CD8-positive, alpha-beta memory T cell (primary cell): ENCODE results near the gene LPP. TPM values are rescaled to one million over a fixed set of nuclear protein-coding genes. Genes with fewer than 3 reads are reported as not detected.

Experiments
- CTCF ChIA-PET: fragments of 350-600 bp; sonication (Branson Sonifier 250); formaldehyde crosslinking; loops from one replicate; lab custom pipeline; 2021; ENCODE audit warnings: antibody characterized with exemption; lab: Charles Lee
- POLR2A ChIA-PET: fragments of 350-600 bp; sonication (Branson Sonifier 250); formaldehyde crosslinking; loops from one replicate; lab custom pipeline; 2021; ENCODE audit warnings: antibody characterized with exemption; lab: Charles Lee
- DNase-seq, 5 donors: peaks; one replicate each; pipeline versions ENCODE4 v3.0.0 to v3.0.0-alpha.2; 2020 to 2022; ENCODE audit warnings: mixed read lengths in 1 of 5
- H3K27ac ChIP-seq: one replicate; pipeline ENCODE4 v1.7.0; 2013; ENCODE audit warnings: low read depth, mild to moderate bottlenecking, low read length, moderate library complexity
- H3K27me3 ChIP-seq: 2 replicates; pipeline ENCODE4 v1.7.0; 2013; ENCODE audit warnings: low read length, mild to moderate bottlenecking; ENCODE audit not compliant: insufficient read depth, poor library complexity, severe bottlenecking
- H3K36me3 ChIP-seq: 2 replicates; pipeline ENCODE4 v1.7.0; 2013; ENCODE audit warnings: mild to moderate bottlenecking, low read length, moderate library complexity; ENCODE audit not compliant: insufficient read depth
- H3K4me1 ChIP-seq: 2 replicates; pipeline ENCODE4 v1.7.0; 2013; ENCODE audit warnings: mild to moderate bottlenecking, low read length, moderate library complexity; ENCODE audit not compliant: insufficient read depth
- H3K4me3 ChIP-seq: 2 replicates; pipeline ENCODE4 v1.7.0; 2013; ENCODE audit warnings: mild to moderate bottlenecking, low read length
- H3K9me3 ChIP-seq: 2 replicates; pipeline ENCODE4 v1.7.0; 2013; ENCODE audit warnings: mild to moderate bottlenecking, low read length
- H3K27ac Mint-ChIP-seq, 8 donors: one replicate each; pipeline ENCODE4 v1.8.0; 2020 to 2021; ENCODE audit warnings: mixed read lengths in 8 of 8, mild to moderate bottlenecking in 6 of 8, inconsistent platforms in 3 of 8, moderate library complexity in 3 of 8
- H3K27me3 Mint-ChIP-seq, 2 donors: one replicate each; pipeline ENCODE4 v1.8.0; 2020 to 2021; ENCODE audit warnings: mixed read lengths in 2 of 2, mild to moderate bottlenecking in 1 of 2, moderate library complexity in 1 of 2
- H3K36me3 Mint-ChIP-seq, 3 donors: one replicate each; pipeline ENCODE4 v1.8.0; 2020 to 2021; ENCODE audit warnings: mixed read lengths in 3 of 3, inconsistent platforms in 1 of 3, mild to moderate bottlenecking in 1 of 3
- H3K4me1 Mint-ChIP-seq, 3 donors: one replicate each; pipeline ENCODE4 v1.8.0; 2020 to 2021; ENCODE audit warnings: mixed read lengths in 3 of 3, inconsistent platforms in 1 of 3, mild to moderate bottlenecking in 1 of 3
- H3K4me3 Mint-ChIP-seq, 7 donors: one replicate each; pipeline ENCODE4 v1.8.0; 2020 to 2021; ENCODE audit warnings: mixed read lengths in 7 of 7, mild to moderate bottlenecking in 6 of 7, moderate library complexity in 4 of 7, inconsistent platforms in 2 of 7
- H3K9me3 Mint-ChIP-seq, 5 donors: one replicate each; pipeline ENCODE4 v1.8.0; 2020 to 2022; ENCODE audit warnings: mixed read lengths in 5 of 5, mild to moderate bottlenecking in 3 of 5, moderate library complexity in 2 of 5, inconsistent platforms in 1 of 5
- polyA plus RNA-seq: library from polyadenylated mRNA; unstranded; fragments of 300-500 nt; fragmentation: Illumina TruSeq; gene quantifications from one replicate; pipeline ENCODE4 v1.2.3, GENCODE V29; 2021
- total RNA-seq, 2 experiments: library from RNA; stranded (reverse); gene quantifications; one replicate each; pipeline ENCODE4 v1.2.3, GENCODE V29; 2021

LPP gene
- total and polyA plus RNA-seq, 3 experiments from 2014 or later = 13.4 to 23.5 (median 18.0) TPM

DNA sequence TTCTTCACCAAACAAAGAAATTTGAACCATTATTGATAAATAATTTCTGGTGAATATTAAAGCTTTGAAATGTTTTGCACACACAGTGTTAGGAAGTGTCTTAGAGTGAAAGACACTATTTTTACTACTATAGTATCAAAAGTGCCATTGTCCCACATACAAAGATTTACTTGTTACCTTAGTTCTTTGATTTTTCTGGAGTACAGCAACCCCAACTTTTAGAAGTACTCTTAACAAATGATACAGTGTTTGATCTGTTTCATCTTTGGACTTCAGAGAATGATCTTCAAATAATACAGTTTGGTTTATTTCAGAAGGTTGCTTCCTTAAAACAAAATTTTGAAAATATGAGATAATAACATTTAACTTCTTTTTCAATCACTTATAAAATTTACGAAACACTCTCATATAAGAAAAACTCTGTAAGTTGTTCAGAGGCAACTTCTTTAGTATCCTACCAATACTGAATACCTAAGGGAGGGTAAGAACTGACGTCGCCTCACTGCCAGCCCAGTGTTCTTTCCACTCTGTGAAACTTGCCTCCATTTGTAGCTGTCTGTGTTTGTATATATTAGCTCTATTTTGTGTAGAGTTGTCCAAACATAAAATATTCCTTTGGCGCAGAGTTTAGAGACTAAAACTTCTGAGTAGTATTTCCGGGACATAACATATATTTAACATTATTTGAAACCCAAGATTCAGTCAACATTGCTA lies 464.2 kb downstream of the LPP start:
- H3K27ac ChIP-seq = no peak overlapping the region
- ChIA-PET POLR2A (no interaction called here), CTCF (no interaction called here)
- DNase-seq = no peak
- peaks cover 0 to 13% (median 4%) of the 10 kb centered on the region in 3 donors for H3K36me3 Mint-ChIP-seq
- no peaks in the 10 kb centered on the region for H3K9me3 Mint-ChIP-seq
- no peak overlapping the region for H3K27ac Mint-ChIP-seq
- no peaks in the 10 kb centered on the region for H3K27me3 Mint-ChIP-seq
- H3K4me1 ChIP-seq = no peaks in the 10 kb centered on the region
- H3K4me1 Mint-ChIP-seq = peaks cover 6 to 7% (median 7%) of the 10 kb centered on the region in 3 donors
- no peaks in the 10 kb centered on the region for H3K27me3 ChIP-seq
- H3K4me3 Mint-ChIP-seq = no peak overlapping the region
- H3K36me3 ChIP-seq = no peaks in the 10 kb centered on the region
- no peak overlapping the region for H3K4me3 ChIP-seq
- H3K9me3 ChIP-seq = no peaks in the 10 kb centered on the region

DNA sequence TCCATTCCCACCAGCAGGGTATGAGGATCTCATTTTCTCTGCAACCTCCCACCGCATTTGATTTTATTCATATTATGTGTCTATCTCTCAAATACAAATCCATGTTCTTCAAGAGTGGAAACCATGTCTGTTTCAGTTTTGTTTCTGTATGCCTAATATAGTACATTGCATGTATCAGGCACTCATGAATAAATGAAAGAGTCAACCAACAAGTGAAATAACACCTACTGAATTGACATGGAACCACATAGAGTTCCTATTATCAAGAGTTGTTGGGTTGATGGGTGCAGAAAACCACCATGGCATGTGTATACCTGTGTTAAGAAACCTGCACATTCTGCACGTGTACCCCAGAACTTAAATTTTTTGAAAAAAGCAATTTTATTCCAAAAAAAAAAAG lies 466.8 kb downstream of the LPP start:
- no peak overlapping the region for H3K27ac ChIP-seq
- no peaks in the 10 kb centered on the region for H3K27me3 ChIP-seq
- CTCF ChIA-PET = no interaction called here
- H3K9me3 ChIP-seq = no peaks in the 10 kb centered on the region
- H3K4me3 ChIP-seq = no peak overlapping the region
- H3K36me3 Mint-ChIP-seq = peaks cover 0 to 7% (median 1%) of the 10 kb centered on the region in 3 donors
- DNase-seq = no peak
- H3K4me3 Mint-ChIP-seq = no peak overlapping the region
- no peak overlapping the region for H3K27ac Mint-ChIP-seq
- peaks cover 0 to 2% (median 0%) of the 10 kb centered on the region in 3 donors for H3K4me1 Mint-ChIP-seq
- H3K27me3 Mint-ChIP-seq = no peaks in the 10 kb centered on the region
- no peaks in the 10 kb centered on the region for H3K9me3 Mint-ChIP-seq
- H3K4me1 ChIP-seq = no peaks in the 10 kb centered on the region
- no peaks in the 10 kb centered on the region for H3K36me3 ChIP-seq
- POLR2A ChIA-PET = no interaction called here

DNA sequence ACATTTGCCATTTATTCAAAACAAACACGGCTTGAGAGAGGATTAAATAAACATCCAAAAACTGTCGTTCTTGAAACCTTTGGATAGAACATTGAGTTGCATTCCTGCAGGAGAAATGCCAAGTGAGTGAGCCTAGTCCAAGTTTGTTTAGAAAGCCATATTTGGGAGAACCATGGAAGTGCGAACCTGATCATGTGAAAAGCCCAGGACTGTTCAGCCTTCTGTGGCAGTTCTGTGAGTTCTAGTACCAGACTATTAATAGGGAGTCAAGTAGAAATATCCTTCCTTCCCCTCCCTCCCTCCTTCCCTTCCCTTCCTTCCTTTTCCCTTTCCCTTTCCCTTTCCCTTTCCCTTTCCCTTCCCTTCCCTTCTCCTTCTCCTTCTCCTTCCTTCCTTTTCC lies 470.4 kb downstream of the LPP start:
- ChIA-PET POLR2A (no interaction called here), CTCF (no interaction called here)
- Histone ChIP-seq H3K36me3 (no peaks in the 10 kb centered on the region), H3K4me1 (no peaks in the 10 kb centered on the region), H3K27ac (no peak overlapping the region), H3K9me3 (no peaks in the 10 kb centered on the region), H3K27me3 (no peaks in the 10 kb centered on the region), H3K4me3 (no peak overlapping the region)
- Mint-ChIP-seq H3K4me1 (no peaks in the 10 kb centered on the region), H3K27ac (peak overlapping the region in 1 of 8 donors; percentile 24), H3K9me3 (no peaks in the 10 kb centered on the region), H3K4me3 (peak overlapping the region in 1 of 7 donors; percentile 24), H3K36me3 (peaks cover 4 to 24% (median 6%) of the 10 kb centered on the region in 3 donors), H3K27me3 (no peaks in the 10 kb centered on the region)
- DNase-seq = no peak

DNA sequence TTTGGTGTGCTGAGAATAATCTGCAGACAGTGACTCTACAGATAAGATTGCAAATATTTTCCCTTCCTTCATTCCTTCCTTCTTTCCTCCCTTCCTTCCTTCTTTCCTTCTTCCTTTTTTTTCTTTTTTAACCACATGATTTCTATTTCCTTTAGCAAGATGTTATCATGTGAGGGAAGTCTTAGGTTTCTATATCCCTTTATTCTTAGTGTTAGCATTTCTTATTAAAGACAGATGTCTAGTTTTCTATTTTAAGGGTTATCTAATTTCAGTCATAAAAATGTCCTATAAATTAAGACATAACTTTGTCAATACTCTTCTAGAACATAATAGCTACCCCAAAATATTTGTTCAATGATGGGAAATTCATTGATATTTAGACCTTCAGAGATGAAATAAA lies 470.9 kb downstream of the LPP start:
- ChIA-PET CTCF (no interaction called here), POLR2A (no interaction called here)
- peak overlapping the region in 2 of 8 donors; percentile 24 to 54 for H3K27ac Mint-ChIP-seq
- H3K9me3 ChIP-seq = no peaks in the 10 kb centered on the region
- H3K4me1 Mint-ChIP-seq = no peaks in the 10 kb centered on the region
- no peaks in the 10 kb centered on the region for H3K27me3 ChIP-seq
- peak overlapping the region in 1 of 7 donors; percentile 24 for H3K4me3 Mint-ChIP-seq
- H3K9me3 Mint-ChIP-seq = no peaks in the 10 kb centered on the region
- no peaks in the 10 kb centered on the region for H3K27me3 Mint-ChIP-seq
- no peaks in the 10 kb centered on the region for H3K36me3 ChIP-seq
- H3K4me3 ChIP-seq = no peak overlapping the region
- no peak overlapping the region for H3K27ac ChIP-seq
- H3K36me3 Mint-ChIP-seq = peaks cover 4 to 25% (median 7%) of the 10 kb centered on the region in 3 donors
- H3K4me1 ChIP-seq = no peaks in the 10 kb centered on the region
- DNase-seq = no peak

- no peak for DNase-seq
- ChIA-PET POLR2A (no interaction called here), CTCF (no interaction called here)
- Mint-ChIP-seq H3K9me3 (peaks cover 0 to 3% (median 0%) of the 10 kb centered on the region in 5 donors), H3K4me3 (no peak overlapping the region), H3K27me3 (no peaks in the 10 kb centered on the region), H3K4me1 (no peaks in the 10 kb centered on the region), H3K27ac (no peak overlapping the region), H3K36me3 (peaks cover 4 to 28% (median 8%) of the 10 kb centered on the region in 3 donors)
- Histone ChIP-seq H3K27me3 (no peaks in the 10 kb centered on the region), H3K9me3 (no peaks in the 10 kb centered on the region), H3K4me3 (no peak overlapping the region), H3K36me3 (no peaks in the 10 kb centered on the region), H3K4me1 (no peaks in the 10 kb centered on the region), H3K27ac (no peak overlapping the region)
Observed at GRCh38 chr3:188627652-188628051, 473.7 kb downstream of the LPP start.

DNA sequence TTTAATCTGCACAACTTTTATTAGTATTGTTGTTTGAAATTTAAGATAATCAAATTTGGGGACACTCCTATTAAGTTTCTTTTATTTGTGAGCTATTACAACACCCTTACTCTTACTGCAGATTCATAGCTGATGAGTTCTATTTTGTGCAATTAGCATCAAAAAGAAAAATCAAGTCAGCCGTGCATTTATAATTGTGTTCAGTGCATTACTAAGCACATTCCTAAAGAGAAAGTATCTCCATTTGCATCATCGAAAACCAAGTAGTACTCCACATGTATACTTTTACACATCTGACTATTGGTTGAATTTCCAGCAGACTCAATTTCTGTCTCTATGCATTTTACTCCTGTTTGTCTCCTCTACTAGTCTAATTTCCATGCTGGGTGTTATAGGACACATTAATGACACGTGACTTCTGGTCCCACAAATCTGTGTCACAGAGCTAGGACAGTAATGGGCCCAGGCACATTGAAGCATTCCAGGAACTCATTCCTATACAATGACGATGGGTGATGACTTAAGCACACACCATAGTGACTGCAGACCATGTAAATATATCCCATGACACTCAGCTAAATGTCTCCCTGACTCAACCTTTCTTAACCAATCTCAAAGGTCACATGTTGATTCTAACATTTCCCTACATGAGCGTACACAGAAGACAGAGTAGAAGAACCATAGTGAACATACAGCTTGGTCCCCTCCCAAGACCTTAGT lies 477.5 kb downstream of the LPP start:
- H3K36me3 ChIP-seq = no peaks in the 10 kb centered on the region
- no peaks in the 10 kb centered on the region for H3K27me3 Mint-ChIP-seq
- H3K4me1 Mint-ChIP-seq = no peaks in the 10 kb centered on the region
- peak overlapping the region in 1 of 8 donors; percentile 3 for H3K27ac Mint-ChIP-seq
- H3K9me3 ChIP-seq = no peaks in the 10 kb centered on the region
- peaks cover 8 to 28% (median 11%) of the 10 kb centered on the region in 3 donors for H3K36me3 Mint-ChIP-seq
- H3K4me3 Mint-ChIP-seq = no peak overlapping the region
- ChIA-PET POLR2A (no interaction called here), CTCF (no interaction called here)
- H3K27me3 ChIP-seq = no peaks in the 10 kb centered on the region
- H3K4me1 ChIP-seq = no peaks in the 10 kb centered on the region
- H3K4me3 ChIP-seq = no peak overlapping the region
- no peak for DNase-seq
- peaks cover 0 to 3% (median 0%) of the 10 kb centered on the region in 5 donors for H3K9me3 Mint-ChIP-seq
- no peak overlapping the region for H3K27ac ChIP-seq

DNA sequence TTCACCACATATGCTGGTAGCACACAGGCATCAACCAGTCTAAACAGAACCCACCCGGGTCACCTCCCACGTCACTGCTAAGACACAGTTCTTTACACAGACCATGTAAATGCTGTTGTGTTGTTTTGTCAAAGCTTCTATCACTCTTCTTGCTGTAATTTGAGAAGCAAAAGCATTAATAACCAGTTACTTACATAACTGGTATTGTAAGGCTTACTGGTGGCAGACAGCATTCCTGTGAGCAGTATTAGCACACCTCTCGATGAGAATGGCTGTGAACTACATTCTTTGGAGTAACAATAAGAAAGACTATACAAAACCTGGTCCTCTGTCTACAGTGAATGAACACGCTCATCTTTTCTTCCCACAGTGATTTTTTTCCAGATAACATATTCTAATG lies 479.2 kb downstream of the LPP start:
- Mint-ChIP-seq H3K4me3 (no peak overlapping the region), H3K36me3 (peaks cover 5 to 14% (median 8%) of the 10 kb centered on the region in 3 donors), H3K4me1 (no peaks in the 10 kb centered on the region), H3K27ac (no peak overlapping the region), H3K9me3 (peaks cover 0 to 4% (median 0%) of the 10 kb centered on the region in 5 donors), H3K27me3 (no peaks in the 10 kb centered on the region)
- ChIA-PET POLR2A (no interaction called here), CTCF (no interaction called here)
- Histone ChIP-seq H3K4me1 (no peaks in the 10 kb centered on the region), H3K9me3 (no peaks in the 10 kb centered on the region), H3K27me3 (no peaks in the 10 kb centered on the region), H3K4me3 (no peak overlapping the region), H3K27ac (no peak overlapping the region), H3K36me3 (no peaks in the 10 kb centered on the region)
- no peak for DNase-seq

GRCh38 chr3:188634285-188634684 lies 480.3 kb downstream of the LPP start:
- no peak overlapping the region for H3K27ac Mint-ChIP-seq
- H3K27me3 Mint-ChIP-seq = no peaks in the 10 kb centered on the region
- no peak overlapping the region for H3K4me3 ChIP-seq
- peaks cover 4 to 6% (median 4%) of the 10 kb centered on the region in 3 donors for H3K36me3 Mint-ChIP-seq
- H3K4me3 Mint-ChIP-seq = no peak overlapping the region
- no peaks in the 10 kb centered on the region for H3K9me3 ChIP-seq
- H3K27ac ChIP-seq = no peak overlapping the region
- ChIA-PET POLR2A (no interaction called here), CTCF (no interaction called here)
- peaks cover 0 to 4% (median 0%) of the 10 kb centered on the region in 5 donors for H3K9me3 Mint-ChIP-seq
- H3K4me1 ChIP-seq = no peaks in the 10 kb centered on the region
- H3K4me1 Mint-ChIP-seq = no peaks in the 10 kb centered on the region
- no peaks in the 10 kb centered on the region for H3K27me3 ChIP-seq
- no peaks in the 10 kb centered on the region for H3K36me3 ChIP-seq
- no peak for DNase-seq
